ENCODE measurements around the gene NCMAP.
"Not testable (repeated sequence)": the region's sequence is repeated elsewhere in the genome, so short reads cannot be mapped to it uniquely, and the experiment has no call there.

Gene NCMAP

GRCh38 chr1:24535021-24535424, 20.9 kb upstream of the NCMAP start:
- H3K4me3 ChIP-seq (ENCODE audit: low read length): peak overlapping the region; percentile 44; the same call in 1 of the 2 replicates
- TF ChIP-seq ZNF274 (IDR thresholded peaks at IDR 0.05; ENCODE audit: low read depth, low read length): no peak

GRCh38 chr1:24535778-24536177, 20.1 kb upstream of the NCMAP start:
- no peak overlapping the region for H3K4me3 ChIP-seq (ENCODE audit: low read length)
- no peak for TF ChIP-seq ZNF274 (IDR thresholded peaks at IDR 0.05; ENCODE audit: low read depth, low read length)

- no peak for TF ChIP-seq ZNF274 (IDR thresholded peaks at IDR 0.05; ENCODE audit: low read depth, low read length)
- no peak overlapping the region for H3K4me3 ChIP-seq (ENCODE audit: low read length)
Measured at GRCh38 chr1:24536391-24536840, 19.5 kb upstream of the NCMAP start.

- TF ChIP-seq ZNF274 (IDR thresholded peaks at IDR 0.05; ENCODE audit: low read depth, low read length): no peak
- H3K4me3 ChIP-seq (ENCODE audit: low read length): no peak overlapping the region
Measured at GRCh38 chr1:24540051-24540905, 15.6 kb upstream of the NCMAP start.

GRCh38 chr1:24540906-24541710, 14.8 kb upstream of the NCMAP start:
- no peak for TF ChIP-seq ZNF274 (IDR thresholded peaks at IDR 0.05; ENCODE audit: low read depth, low read length)
- H3K4me3 ChIP-seq (ENCODE audit: low read length): no peak overlapping the region

GRCh38 chr1:24541711-24542346, 14.1 kb upstream of the NCMAP start:
- H3K4me3 ChIP-seq (ENCODE audit: low read length): no peak overlapping the region
- no peak for TF ChIP-seq ZNF274 (IDR thresholded peaks at IDR 0.05; ENCODE audit: low read depth, low read length)

GRCh38 chr1:24544239-24544638, 11.6 kb upstream of the NCMAP start:
- H3K4me3 ChIP-seq (ENCODE audit: low read length): no peak overlapping the region
- no peak for TF ChIP-seq ZNF274 (IDR thresholded peaks at IDR 0.05; ENCODE audit: low read depth, low read length)

GRCh38 chr1:24545662-24546061, 10.2 kb upstream of the NCMAP start:
- no peak overlapping the region for H3K4me3 ChIP-seq (ENCODE audit: low read length)
- TF ChIP-seq ZNF274 (IDR thresholded peaks at IDR 0.05; ENCODE audit: low read depth, low read length): no peak

GRCh38 chr1:24547195-24547594, 8.7 kb upstream of the NCMAP start:
- no peak overlapping the region for H3K4me3 ChIP-seq (ENCODE audit: low read length)
- TF ChIP-seq ZNF274 (IDR thresholded peaks at IDR 0.05; ENCODE audit: low read depth, low read length): no peak

GRCh38 chr1:24548070-24548469, 7.8 kb upstream of the NCMAP start:
- H3K4me3 ChIP-seq (ENCODE audit: low read length): no peak overlapping the region
- TF ChIP-seq ZNF274 (IDR thresholded peaks at IDR 0.05; ENCODE audit: low read depth, low read length): no peak

- H3K4me3 ChIP-seq (ENCODE audit: low read length): not testable (repeated sequence)
Measured at GRCh38 chr1:24549210-24549609, 6.7 kb upstream of the NCMAP start.

- no peak overlapping the region for H3K4me3 ChIP-seq (ENCODE audit: low read length)
- TF ChIP-seq ZNF274 (IDR thresholded peaks at IDR 0.05; ENCODE audit: low read depth, low read length): no peak
Measured at GRCh38 chr1:24551290-24551959, 4.5 kb upstream of the NCMAP start.

GRCh38 chr1:24551960-24552571, 3.8 kb upstream of the NCMAP start:
- TF ChIP-seq ZNF274 (IDR thresholded peaks at IDR 0.05; ENCODE audit: low read depth, low read length): no peak
- H3K4me3 ChIP-seq (ENCODE audit: low read length): no peak overlapping the region

GRCh38 chr1:24553931-24554330, 2.0 kb upstream of the NCMAP start:
- TF ChIP-seq ZNF274 (IDR thresholded peaks at IDR 0.05; ENCODE audit: low read depth, low read length): no peak
- H3K4me3 ChIP-seq (ENCODE audit: low read length): no peak overlapping the region

All from GM08714 (cell line).